Measurements from ENCODE around the gene FBXL14.

FBXL14 gene

GRCh38 chr12:1539135-1539534 lies 55.2 kb downstream of the FBXL14 start:
- DNase-seq = no peak

GRCh38 chr12:1536817-1537216 lies 57.6 kb downstream of the FBXL14 start:
- no peak for DNase-seq

- no peak for DNase-seq
Measured at GRCh38 chr12:1534748-1535147, 59.6 kb downstream of the FBXL14 start.

GRCh38 chr12:1533602-1534304 lies 60.6 kb downstream of the FBXL14 start:
- no peak for DNase-seq

GRCh38 chr12:1533205-1533601 lies 61.2 kb downstream of the FBXL14 start:
- DNase-seq = no peak

GRCh38 chr12:1532375-1533165 lies 61.8 kb downstream of the FBXL14 start:
- DNase-seq = no peak

- DNase-seq = peak in 7 of 56 donors; percentile 12 to 57 (median 18)
Measured at GRCh38 chr12:1531654-1532374, 62.6 kb downstream of the FBXL14 start.

- DNase-seq = no peak
Measured at GRCh38 chr12:1531153-1531653, 63.2 kb downstream of the FBXL14 start.

- no peak for DNase-seq
Measured at GRCh38 chr12:1530592-1531152, 63.7 kb downstream of the FBXL14 start.

GRCh38 chr12:1529862-1530591 lies 64.4 kb downstream of the FBXL14 start:
- DNase-seq = no peak

- no peak for DNase-seq
Measured at GRCh38 chr12:1529228-1529861, 65.0 kb downstream of the FBXL14 start.

- no peak for DNase-seq
Measured at GRCh38 chr12:1528791-1529190, 65.6 kb downstream of the FBXL14 start.

- DNase-seq = no peak
Measured at GRCh38 chr12:1527789-1528188, 66.6 kb downstream of the FBXL14 start.

GRCh38 chr12:1525858-1526257 lies 68.5 kb downstream of the FBXL14 start:
- no peak for DNase-seq

- no peak for DNase-seq
Measured at GRCh38 chr12:1523558-1524050, 70.8 kb downstream of the FBXL14 start.

- DNase-seq = no peak
Measured at GRCh38 chr12:1523046-1523445, 71.3 kb downstream of the FBXL14 start.

- DNase-seq = no peak
Measured at GRCh38 chr12:1519642-1520041, 74.7 kb downstream of the FBXL14 start.

GRCh38 chr12:1518591-1519516 lies 75.5 kb downstream of the FBXL14 start:
- no peak for DNase-seq

All from nucleus accumbens (tissue), 56 donors.